HepG2 (cell line): ENCODE data around the gene INO80B. TPM values are rescaled to one million over a fixed set of nuclear protein-coding genes. Genes with fewer than 3 reads are reported as not detected.

Experiments
- BRD4 ChIP-seq: sonication (generic); formaldehyde crosslinking; IDR thresholded peaks from 2 replicates; pipeline ENCODE4 v1.4.0; 2020; ENCODE audit warnings: missing genetic modification reagents
- E2F2 ChIP-seq: sonication (generic); formaldehyde crosslinking; IDR thresholded peaks from 2 replicates; pipeline ENCODE4 v1.4.0; 2020; ENCODE audit warnings: missing genetic modification reagents, borderline replicate concordance
- FOXC1 ChIP-seq: sonication (generic); formaldehyde crosslinking; IDR thresholded peaks from 2 replicates; pipeline ENCODE4 v1.8.0; 2022; ENCODE audit warnings: mild to moderate bottlenecking, missing genetic modification reagents, borderline replicate concordance
- HDAC2 ChIP-seq: sonication (generic); formaldehyde crosslinking; IDR thresholded peaks from 2 replicates; pipeline ENCODE4 v1.4.0; 2020; ENCODE audit warnings: missing genetic modification reagents
- HNF1B ChIP-seq: sonication (generic); formaldehyde crosslinking; IDR thresholded peaks from 2 replicates; pipeline ENCODE4 v1.5.1; 2020; ENCODE audit warnings: mild to moderate bottlenecking, moderate library complexity, missing genetic modification reagents
- KLF16 ChIP-seq, 2 experiments: sonication (generic) in 1 of 2; formaldehyde crosslinking in 1 of 2; IDR thresholded peaks; 2 replicates each; pipeline versions ENCODE4 v1.6.1 to v1.8.0; 2016 to 2023; ENCODE audit warnings: missing genetic modification reagents in 2 of 2, missing compliant biosample characterization in 1 of 2
- NFKB2 ChIP-seq: sonication (generic); formaldehyde crosslinking; IDR thresholded peaks from 2 replicates; pipeline ENCODE4 v1.4.0; 2020; ENCODE audit warnings: missing genetic modification reagents, borderline replicate concordance
- NR2C2 ChIP-seq: sonication (generic); formaldehyde crosslinking; IDR thresholded peaks from 2 replicates; pipeline ENCODE4 v1.4.0; 2020; ENCODE audit warnings: missing genetic modification reagents, mild to moderate bottlenecking, moderate library complexity, borderline replicate concordance
- PTBP1 ChIP-seq: fragments of 200-400 bp; formaldehyde crosslinking; IDR thresholded peaks from 2 replicates; pipeline ENCODE4 v1.6.1; 2018; ENCODE audit warnings: low read length, low read depth; ENCODE audit not compliant: poor library complexity, severe bottlenecking
- SMAD3 ChIP-seq: sonication (generic); formaldehyde crosslinking; IDR thresholded peaks from 2 replicates; pipeline ENCODE4 v1.4.0; 2020; ENCODE audit warnings: missing genetic modification reagents
- SNAPC2 ChIP-seq: sonication (generic); formaldehyde crosslinking; IDR thresholded peaks from 2 replicates; pipeline ENCODE4 v1.8.1; 2022; ENCODE audit warnings: mild to moderate bottlenecking, missing genetic modification reagents
- SNAPC5 ChIP-seq: sonication (generic); formaldehyde crosslinking; IDR thresholded peaks from 2 replicates; pipeline ENCODE4 v1.8.1; 2023; ENCODE audit warnings: mild to moderate bottlenecking, missing genetic modification reagents, borderline replicate concordance
- SOX13 ChIP-seq, 3 experiments: fragments of 450-650 bp in 1 of 3; sonication (generic) in 1 of 3; formaldehyde crosslinking in 1 of 3; IDR thresholded peaks in 2 of 3; conservative IDR thresholded peaks in 1 of 3; 2 replicates each; pipeline versions ENCODE4 v1.5.0 to v1.6.1; 2016 to 2020; ENCODE audit warnings: antibody characterized with exemption in 1 of 3, mild to moderate bottlenecking in 1 of 3, missing compliant biosample characterization in 1 of 3, missing genetic modification reagents in 1 of 3, moderate library complexity in 1 of 3
- SP5 ChIP-seq: IDR thresholded peaks from 2 replicates; pipeline ENCODE4 v1.6.1; 2016; ENCODE audit warnings: low read depth, borderline replicate concordance
- TAF15 ChIP-seq: fragments of 200-400 bp; formaldehyde crosslinking; IDR thresholded peaks from one replicate; pipeline ENCODE4 v1.6.1; 2018; ENCODE audit warnings: mild to moderate bottlenecking, low read depth, low read length; ENCODE audit not compliant: poor library complexity, severe bottlenecking
- ZEB1 ChIP-seq: IDR thresholded peaks from 2 replicates; pipeline ENCODE4 v1.6.1; 2012; ENCODE audit warnings: mild to moderate bottlenecking, low read depth, inconsistent platforms; ENCODE audit not compliant: insufficient replicate concordance
- ZFP62 ChIP-seq: sonication (generic); formaldehyde crosslinking; IDR thresholded peaks from 2 replicates; pipeline ENCODE4 v1.4.0; 2020; ENCODE audit warnings: missing genetic modification reagents
- ZNF225 ChIP-seq: sonication (generic); formaldehyde crosslinking; IDR thresholded peaks from 2 replicates; pipeline ENCODE4 v1.4.0; 2020; ENCODE audit warnings: mild to moderate bottlenecking, missing genetic modification reagents
- ZNF362 ChIP-seq: sonication (generic); formaldehyde crosslinking; IDR thresholded peaks from 2 replicates; pipeline ENCODE4 v1.4.0; 2020; ENCODE audit warnings: missing genetic modification reagents, mild to moderate bottlenecking, borderline replicate concordance
- ZNF704 ChIP-seq: sonication (generic); formaldehyde crosslinking; IDR thresholded peaks from 2 replicates; pipeline ENCODE4 v1.8.1; 2023; ENCODE audit warnings: mild to moderate bottlenecking, inconsistent platforms, moderate library complexity, missing genetic modification reagents, borderline replicate concordance
- ZSCAN29 ChIP-seq: sonication (generic); formaldehyde crosslinking; conservative IDR thresholded peaks from 2 replicates; pipeline ENCODE4 v1.4.0; 2020; ENCODE audit warnings: mild to moderate bottlenecking, missing genetic modification reagents
- polyA plus RNA-seq, 8 experiments: library from polyadenylated mRNA; depleted of rRNA in 3 of 8; stranded (reverse) in 7 of 8; unstranded in 1 of 8; fragments of >200 nt; fragmentation: Illumina TruSeq in 4 of 8; extraction: Trizol in 4 of 8; gene quantifications; 2 replicates each; pipeline versions ENCODE4 v1.2.1 to v1.2.3, GENCODE V29; 2011 to 2016; ENCODE audit warnings: low read depth in 4 of 8, missing spikeins in 1 of 8, mixed read lengths in 1 of 8; ENCODE audit not compliant: insufficient read depth in 1 of 8
- total RNA-seq, 5 experiments: library from RNA; depleted of rRNA; stranded (reverse); fragments of >200 nt; fragmentation: Illumina TruSeq; extraction: Trizol; gene quantifications; 2 replicates each; pipeline ENCODE4 v1.2.3, GENCODE V29; 2016; ENCODE audit warnings: low read depth in 1 of 5
- TF ChIP-seq, protein P1 (sequence below): sonication (generic); formaldehyde crosslinking; IDR thresholded peaks from 2 replicates; pipeline ENCODE4 v1.5.0; 2020; ENCODE audit warnings: missing genetic modification reagents

The INO80B gene
- total and polyA plus RNA-seq, 2 of the 13 experiments (the other 11 are each of a cell fraction or from before 2014, with no cell fraction given), result 6.2 to 14.5 TPM

- TF ChIP-seq ZNF362 (CRISPR knock-in tag) (peak; percentile 47; the same call in 1 of the 2 replicates), NFKB2 (CRISPR knock-in tag) (peak; percentile 87; the same call in 1 of the 2 replicates), HNF1B (CRISPR knock-in tag) (peak; percentile 59; the same call in 1 of the 2 replicates), TAF15 (peak; percentile 55), HDAC2 (no peak), ZEB1 (peak; percentile 93), KLF16 (CRISPR knock-in tag; IDR thresholded peaks at IDR 0.05) (peak in 1 of 2 experiments; percentile 82; a peak in 2 of 4 replicates), ZNF225 (CRISPR knock-in tag) (peak; percentile 82; the same call in 1 of the 2 replicates), SOX13 (IDR thresholded peaks at IDR 0.05) (no peak; the same call in 1 of the 2 replicates), SOX13 (CRISPR knock-in tag; conservative IDR thresholded peaks at IDR 0.05 in 1 of 2, IDR thresholded peaks at IDR 0.05 in 1 of 2) (peak; percentile 16 to 95; a peak in 1 of 4 replicates), NR2C2 (CRISPR knock-in tag) (peak; percentile 83; the same call in 1 of the 2 replicates), ZFP62 (no peak), FOXC1 (CRISPR knock-in tag) (peak; percentile 79; the same call in 1 of the 2 replicates), E2F2 (CRISPR knock-in tag) (no peak; the same call in 1 of the 2 replicates), PTBP1 (peak; percentile 24), SP5 (peak; percentile 66), BRD4 (CRISPR knock-in tag) (peak; percentile 82), ZSCAN29 (CRISPR knock-in tag) (peak; percentile 80; the same call in 1 of the 2 replicates), ZNF704 (CRISPR knock-in tag) (0 out of 2 replicates have a peak, but pooled peaks have one; percentile 37), SNAPC2 (CRISPR knock-in tag) (peak; percentile 81; the same call in 1 of the 2 replicates), SNAPC5 (CRISPR knock-in tag) (0 out of 2 replicates have a peak, but pooled peaks have one; percentile 35), SMAD3 (CRISPR knock-in tag) (peak; percentile 29; the same call in 1 of the 2 replicates)
- TF ChIP-seq, protein P1, sequence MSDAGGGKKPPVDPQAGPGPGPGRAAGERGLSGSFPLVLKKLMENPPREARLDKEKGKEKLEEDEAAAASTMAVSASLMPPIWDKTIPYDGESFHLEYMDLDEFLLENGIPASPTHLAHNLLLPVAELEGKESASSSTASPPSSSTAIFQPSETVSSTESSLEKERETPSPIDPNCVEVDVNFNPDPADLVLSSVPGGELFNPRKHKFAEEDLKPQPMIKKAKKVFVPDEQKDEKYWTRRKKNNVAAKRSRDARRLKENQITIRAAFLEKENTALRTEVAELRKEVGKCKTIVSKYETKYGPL (CRISPR knock-in tag), result no peak
Observed at GRCh38 chr2:74457549-74458131, 2.8 kb downstream of the INO80B start (continued).
